HG03565 (cell line): ENCODE data around the gene NHEJ1.
"Not testable (repeated sequence)": the region's sequence is repeated elsewhere in the genome, so short reads cannot be mapped to it uniquely, and the experiment has no call there.

ENCODE experiments used
- ATAC-seq: cut with Tn5 transposase; IDR thresholded peaks from one replicate; pipeline ENCODE4 v1.9.1; 2021; ENCODE audit warnings: mild to moderate bottlenecking, moderate library complexity; ENCODE audit not compliant: unreplicated experiment

The NHEJ1 gene, protein sequence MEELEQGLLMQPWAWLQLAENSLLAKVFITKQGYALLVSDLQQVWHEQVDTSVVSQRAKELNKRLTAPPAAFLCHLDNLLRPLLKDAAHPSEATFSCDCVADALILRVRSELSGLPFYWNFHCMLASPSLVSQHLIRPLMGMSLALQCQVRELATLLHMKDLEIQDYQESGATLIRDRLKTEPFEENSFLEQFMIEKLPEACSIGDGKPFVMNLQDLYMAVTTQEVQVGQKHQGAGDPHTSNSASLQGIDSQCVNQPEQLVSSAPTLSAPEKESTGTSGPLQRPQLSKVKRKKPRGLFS

DNA sequence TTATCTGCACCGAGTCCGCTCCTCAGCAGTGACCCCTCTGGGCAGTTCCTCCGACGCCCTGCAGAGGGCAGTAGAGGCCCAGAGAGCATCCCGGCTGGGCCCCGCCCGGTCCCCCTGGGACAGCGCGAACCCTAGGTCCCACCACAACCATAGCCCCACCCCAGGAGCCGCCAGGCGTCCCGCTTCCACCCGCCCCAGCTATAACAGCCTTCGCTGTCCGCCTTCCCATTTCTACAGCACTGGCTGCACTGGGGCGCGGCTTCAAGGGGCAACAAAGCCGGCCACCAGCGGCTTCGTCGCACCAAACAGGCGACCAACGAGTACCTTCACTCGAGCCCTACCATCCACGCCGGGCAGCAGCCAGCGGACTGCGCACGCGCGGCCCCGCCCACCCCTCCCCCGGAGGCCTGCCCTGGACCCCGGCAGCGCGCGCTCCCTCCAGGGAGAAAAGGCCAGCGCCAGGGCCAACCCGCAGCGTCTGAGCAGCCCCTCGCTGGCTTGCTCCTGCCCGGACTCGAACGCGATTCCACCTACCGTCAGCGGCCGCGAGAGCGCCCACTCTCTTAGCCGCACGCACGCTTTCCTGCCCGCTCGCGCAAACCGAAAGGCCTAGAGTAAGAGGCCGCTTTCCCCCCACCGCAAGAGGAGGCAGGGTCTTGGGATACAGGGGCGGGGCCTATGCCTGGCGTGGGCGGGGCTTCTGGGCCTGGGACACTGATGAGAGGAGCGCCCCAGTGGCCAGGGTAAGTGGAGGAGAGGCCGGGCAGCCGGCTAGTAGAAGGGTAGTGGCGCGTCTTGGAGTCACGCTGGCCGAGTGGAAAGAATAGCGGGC is at the start of gene NHEJ1:
NHEJ1 (minus strand) TSS at position 630 of the 832 bp plus-strand sequence. CDS start 2,453 bp downstream, outside the sequence.
- ATAC-seq = peak; percentile 72

DNA sequence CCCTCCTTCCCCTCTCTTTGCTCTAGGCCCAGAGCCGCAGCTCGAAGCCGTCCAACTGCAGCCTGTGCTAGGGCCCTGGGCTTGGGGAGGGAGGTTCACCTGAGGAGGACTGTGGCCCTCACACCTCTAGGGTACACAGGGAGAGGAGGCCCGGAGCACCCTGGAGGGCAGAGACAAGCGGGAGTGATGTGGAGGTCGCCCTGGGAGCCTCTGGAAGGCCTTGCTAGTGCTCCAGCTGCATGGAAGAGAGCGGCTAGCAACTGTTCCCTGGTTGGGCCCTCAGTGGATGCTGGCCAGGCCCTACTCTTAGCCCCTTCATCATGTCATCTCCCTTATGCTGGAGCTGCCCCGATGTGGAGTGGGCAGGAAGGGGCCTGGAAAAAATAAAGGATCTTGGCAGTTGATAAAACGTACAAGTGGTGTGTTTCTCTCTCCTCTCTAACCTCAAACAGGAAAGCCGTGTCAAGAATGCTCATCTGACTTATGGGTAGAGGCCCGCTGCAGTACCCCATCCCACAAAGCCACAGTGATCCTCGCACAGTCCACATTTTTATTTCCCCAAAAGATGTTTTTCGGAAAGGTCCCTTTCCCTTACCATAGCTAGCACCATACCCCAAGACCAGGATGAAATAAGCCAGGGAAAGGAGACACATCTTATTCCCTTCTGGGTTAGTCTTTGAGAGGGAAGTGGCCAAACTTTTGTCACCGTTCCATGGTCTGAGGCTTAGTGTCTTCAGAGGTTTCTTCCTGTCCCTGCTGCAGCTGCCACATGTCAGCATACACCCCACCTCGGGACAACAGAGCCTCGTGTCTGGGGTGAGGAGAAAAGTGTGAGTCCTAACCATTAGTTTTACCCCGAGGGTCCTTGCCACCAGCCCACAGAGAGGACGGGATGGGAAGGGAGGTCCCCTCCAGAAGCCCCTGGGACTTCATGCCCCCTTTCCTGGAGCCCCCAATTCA is 48.9 kb upstream of the NHEJ1 start:
- no peak for ATAC-seq

DNA sequence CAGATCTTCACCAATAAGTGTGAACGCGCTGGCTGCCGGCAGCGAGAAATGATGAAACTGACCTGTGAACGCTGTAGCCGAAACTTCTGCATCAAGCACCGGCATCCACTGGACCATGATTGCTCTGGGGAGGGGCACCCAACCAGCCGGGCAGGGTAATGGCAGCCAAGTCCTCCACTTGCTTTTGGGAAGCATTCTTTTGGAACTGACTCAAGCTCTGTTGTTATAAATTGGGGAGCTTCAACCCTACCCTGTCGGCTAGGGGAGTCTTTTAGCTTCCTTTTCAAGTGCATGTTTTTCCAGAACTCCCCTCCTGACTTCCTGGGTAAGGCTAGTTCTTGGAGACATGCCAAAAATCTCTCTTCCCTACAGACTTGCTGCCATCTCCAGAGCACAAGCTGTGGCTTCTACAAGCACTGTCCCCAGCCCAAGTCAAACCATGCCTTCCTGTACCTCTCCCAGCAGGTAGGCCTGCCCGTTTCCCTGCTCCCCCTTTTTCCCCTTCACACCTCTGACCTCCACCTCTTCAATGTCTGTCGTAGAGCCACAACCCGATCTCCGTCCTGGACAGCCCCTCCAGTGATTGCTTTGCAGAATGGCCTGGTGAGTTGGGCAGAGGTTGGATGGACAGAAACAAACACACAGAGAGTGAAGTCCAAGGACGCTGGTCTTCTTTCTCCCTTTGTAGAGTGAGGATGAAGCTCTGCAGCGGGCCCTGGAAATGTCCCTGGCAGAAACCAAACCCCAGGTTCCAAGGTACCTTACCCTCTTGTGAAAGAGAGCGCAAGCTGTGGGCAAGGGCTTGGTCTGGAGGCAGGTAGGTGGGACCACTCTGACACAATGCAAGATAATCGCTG is 47.5 kb upstream of the NHEJ1 start:
- no peak for ATAC-seq

DNA sequence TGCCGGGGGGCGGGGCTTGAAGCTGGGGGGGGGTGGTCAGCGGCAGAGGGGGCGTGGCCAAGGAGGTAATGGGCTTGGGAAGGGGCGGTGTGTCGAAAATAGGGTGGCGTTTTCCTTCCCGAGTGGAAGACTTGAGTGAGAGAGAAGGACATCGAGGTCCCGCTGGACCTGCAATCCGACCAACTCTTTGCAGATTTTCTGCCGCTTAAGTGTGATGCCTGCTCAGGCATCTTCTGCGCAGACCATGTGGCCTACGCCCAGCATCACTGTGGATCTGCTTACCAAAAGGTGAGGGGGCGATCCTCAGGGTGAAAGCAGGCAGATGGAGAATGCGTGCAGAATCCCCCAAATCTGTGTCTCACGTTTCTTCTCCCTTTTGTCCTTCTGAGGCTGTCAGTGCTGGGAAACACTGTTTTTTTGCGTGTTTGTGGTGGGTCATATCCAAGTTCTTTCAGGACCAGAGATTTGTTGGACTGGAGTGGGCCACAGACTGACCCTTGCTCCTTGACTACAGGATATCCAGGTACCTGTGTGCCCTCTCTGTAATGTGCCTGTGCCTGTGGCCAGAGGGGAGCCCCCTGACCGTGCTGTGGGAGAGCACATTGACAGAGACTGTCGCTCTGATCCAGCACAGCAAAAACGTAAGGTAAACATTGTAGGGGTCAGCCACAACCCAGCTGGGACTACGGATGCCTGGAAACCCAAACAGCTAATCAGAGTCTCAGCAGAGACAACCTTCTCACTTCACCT is 46.7 kb upstream of the NHEJ1 start:
- no peak for ATAC-seq

DNA sequence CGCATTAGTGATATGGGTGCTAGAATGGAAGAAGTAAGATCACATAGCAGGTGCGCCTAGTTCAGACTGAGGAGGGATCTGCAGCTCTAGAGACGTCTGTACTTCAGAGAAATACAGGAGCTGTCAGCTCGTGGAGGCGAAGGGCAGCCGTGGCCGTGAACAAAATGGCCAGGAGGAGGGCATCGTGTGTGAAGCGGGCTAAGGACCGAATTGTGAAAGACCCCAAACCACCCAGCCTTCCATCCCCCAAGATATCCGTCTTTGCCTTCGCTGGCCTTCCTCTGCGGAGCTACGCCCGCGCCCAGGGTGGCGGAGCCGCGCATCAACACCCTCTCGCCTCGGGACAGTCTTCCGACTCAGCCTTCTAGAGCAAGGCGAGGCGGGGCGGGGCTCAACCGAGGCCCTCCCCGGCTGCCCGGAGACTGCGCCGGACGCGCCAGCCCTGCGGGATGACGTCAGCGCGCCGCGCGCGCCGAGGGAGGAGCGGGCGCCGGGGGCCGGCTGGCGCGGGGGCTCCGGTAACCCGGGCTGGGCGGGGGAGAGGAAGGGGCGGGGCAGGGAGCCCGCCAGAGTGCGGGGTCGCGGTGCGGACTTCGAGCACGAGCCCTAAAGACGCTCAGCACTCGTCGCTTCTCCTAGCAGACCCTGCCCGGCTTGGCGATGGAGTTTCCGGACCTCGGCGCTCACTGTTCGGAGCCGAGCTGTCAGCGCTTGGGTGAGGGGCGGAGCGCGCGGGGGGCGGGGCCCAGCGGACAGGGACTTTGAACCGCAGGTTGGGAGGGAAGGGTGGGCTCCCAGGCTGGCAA is 45.9 kb upstream of the NHEJ1 start, which contains the start of gene ZFAND2B:
ZFAND2B (plus strand) TSS at position 455 of the 806 bp plus-strand sequence; CDS start at position 661, 206 bp downstream.
- ATAC-seq = peak; percentile 95

DNA sequence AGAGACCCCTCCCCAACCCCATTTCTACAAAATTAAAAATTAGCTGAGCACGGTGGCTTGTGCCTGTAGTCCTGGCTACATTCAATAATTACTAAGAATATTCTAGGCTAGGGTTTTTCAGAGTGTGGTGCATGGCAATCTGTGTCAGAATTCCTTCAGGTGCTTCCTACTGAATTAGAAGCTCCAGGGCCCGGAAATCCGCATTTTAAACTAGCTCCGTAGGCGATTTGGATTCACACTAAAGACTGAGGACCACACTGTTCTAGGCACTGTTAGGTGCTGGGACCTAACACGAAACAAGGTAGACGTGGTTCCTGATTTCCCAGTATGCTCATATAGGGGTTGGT is 45.3 kb upstream of the NHEJ1 start:
- no peak for ATAC-seq

DNA sequence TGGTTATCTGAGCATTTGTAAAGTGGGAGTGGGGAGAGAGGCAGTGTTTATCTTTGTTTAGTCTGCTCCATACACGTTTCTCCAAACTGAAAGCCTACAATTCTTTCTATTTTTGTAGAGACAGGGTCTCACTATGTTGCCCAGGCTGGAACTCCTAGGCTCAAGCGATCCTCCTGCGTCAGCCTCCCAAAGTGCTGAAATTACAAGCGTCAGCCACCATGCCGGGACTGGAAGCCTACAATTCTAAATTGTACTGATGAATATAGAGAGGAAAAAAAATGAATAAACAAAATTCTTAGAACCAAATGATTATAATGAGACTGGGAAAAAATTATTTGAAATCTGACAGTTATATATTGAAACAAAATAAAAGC is 44.5 kb upstream of the NHEJ1 start:
- no peak for ATAC-seq

DNA sequence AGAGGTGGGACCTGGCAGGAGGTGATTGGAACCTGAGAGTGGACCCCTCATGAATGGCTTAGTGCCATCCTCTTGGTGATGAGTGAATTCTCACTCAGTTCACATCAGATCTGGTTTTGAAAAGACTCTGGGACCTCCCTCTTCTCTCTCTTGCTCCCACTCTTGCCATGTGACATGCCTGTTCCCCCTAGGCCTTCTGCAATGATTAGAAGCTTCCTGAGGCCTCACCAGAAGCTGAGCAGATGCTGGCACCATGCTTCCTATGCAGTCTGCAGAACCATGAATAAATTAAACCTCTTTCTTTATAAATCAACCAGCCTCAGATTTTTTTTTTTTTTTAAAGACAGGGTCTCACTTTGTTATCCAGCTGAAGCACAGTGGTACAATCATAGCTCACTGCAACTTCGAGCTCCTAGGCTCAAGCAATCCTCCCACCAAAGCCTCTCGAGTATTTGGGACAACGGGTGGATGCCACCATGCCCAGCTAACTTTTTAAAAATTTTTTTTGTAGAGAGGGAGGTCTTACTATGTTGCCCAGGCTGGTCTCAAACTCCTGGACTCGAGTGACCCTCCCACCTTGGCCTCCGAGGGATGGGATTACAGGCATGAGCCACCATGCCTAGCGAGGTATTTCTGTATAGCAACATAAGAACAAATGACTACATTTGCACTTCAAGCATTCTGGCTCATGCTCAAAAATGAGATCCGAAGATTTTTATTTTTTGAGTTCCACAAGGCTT is 44.0 kb upstream of the NHEJ1 start:
- no peak for ATAC-seq

DNA sequence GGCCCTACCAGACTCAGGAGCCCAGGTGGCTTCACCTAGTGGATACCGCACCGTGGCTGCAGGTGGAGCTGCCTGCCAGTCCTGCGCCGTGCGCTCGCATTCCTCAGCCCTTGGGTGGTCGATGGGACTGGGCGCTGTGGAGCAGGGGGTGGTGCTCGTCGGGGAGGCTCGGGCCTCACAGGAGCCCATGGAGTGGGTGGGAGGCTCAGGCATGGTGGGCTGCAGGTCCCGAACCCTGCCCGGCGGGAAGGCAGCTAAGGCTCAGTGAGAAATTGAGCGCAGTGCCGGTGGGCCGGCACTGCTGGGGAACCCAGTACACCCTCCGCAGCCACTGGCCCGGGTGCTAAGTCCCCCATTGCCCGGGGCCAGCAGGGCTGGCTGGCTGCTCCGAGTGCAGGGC is 40.7 kb upstream of the NHEJ1 start:
- not testable (repeated sequence) for ATAC-seq

DNA sequence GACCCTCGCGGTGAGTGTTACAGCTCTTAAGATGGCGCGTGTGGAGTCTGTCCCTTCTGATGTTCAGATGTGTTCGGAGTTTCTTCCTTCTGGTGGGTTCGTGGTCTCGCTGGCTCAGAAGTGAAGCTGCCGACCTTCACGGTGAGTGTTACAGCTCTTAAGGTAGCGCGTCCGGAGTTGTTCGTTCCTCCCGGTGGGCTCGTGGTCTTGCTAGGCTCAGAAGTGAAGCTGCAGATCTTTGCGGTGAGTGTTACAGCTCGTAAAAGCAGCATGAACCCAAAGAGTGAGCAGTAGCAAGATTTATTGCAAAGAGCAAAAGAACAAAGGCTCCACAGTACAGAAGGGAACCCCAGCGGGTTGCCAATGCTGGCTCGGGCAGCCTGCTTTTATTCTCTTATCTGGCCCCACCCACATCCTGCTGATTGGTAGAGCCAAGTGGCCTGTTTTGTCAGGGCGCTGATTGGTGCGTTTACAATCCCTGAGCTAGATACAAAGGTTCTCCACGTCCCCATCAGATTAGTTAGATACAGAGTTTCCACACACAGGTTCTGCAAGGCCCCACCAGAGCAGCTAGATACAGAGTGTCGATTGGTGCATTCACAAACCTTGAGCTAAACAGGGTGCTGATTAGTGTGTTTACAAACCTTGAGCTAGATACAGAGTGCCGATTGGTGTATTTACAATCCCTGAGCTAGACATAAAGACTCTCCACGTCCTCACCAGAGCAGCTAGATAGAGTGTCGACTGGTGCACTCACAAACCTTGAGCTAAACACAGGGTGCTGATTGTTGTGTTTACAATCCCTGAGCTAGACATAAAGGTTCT is 40.1 kb upstream of the NHEJ1 start:
- ATAC-seq = not testable (repeated sequence)

DNA sequence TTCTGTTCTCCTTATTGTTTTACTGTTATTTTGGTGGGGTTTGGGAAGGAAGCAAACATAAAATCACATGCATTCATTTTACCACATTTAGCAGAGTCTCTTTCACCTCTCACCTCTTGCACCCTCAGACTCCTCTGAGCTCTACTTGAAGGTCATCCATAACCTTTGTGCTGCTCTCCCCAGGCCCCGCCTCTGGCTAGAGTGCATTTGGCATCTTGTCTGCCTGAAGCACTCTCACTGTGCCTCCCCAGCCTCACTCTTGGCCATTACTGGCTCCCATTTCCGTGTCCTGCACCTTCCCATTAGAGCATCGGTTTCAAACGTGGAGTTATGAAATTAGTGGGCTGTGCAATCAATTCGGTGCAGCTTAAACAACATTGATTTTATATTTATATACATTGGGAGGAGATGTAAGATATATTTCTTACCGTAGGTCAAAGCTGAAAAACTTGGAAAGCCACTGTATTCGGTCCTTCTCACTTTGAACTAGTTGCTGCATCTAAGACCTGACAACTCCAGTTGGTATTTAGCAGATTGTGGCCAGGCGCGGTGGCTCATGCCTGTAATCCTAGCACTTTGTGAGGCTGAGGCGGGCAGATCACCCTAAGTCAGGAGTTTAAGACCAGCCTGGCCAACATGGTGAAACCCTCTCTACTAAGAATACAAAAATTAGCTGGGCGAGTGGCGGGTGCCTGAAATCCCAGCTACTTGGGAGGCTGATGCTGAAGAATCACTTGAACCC is 39.0 kb upstream of the NHEJ1 start:
- ATAC-seq = no peak

DNA sequence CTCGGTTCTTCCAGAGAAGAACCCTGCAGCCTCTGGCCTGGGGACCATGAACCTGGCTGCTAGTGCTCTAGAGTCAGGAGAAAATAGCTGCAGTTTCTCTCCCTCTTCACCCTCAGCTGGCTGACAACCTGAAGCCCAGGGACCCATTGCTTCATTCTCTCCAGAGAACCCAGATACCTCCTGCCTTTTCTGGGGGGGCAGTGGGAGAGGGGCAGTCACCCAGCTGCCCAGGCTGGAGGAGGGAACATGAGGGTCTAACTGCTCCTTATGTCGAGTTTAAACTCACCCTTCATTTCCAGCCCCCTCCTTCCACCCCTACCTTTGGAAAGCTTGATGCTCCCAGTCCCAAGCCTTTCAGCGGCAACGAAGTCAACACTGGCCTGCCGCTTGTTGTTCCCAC is 38.4 kb upstream of the NHEJ1 start:
- ATAC-seq = no peak

DNA sequence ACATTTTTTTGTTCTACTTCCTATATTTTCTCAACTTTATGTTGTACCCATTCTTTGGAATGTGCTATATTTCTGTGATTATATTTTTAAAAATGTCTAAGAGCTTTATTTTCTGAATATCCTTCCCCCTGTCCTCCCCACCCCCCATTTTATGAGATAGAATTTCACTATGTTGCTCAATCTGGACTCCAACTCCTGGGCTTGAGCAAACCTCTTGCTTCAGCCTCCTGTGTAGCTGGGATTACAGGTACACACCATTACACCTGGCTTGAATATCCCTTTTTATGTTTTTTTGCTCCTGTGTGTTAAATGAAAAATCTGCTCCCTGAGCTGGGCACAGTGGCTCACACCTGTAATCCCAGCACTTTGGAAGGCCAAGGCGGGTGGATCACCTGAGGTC is 36.8 kb upstream of the NHEJ1 start:
- ATAC-seq = no peak

DNA sequence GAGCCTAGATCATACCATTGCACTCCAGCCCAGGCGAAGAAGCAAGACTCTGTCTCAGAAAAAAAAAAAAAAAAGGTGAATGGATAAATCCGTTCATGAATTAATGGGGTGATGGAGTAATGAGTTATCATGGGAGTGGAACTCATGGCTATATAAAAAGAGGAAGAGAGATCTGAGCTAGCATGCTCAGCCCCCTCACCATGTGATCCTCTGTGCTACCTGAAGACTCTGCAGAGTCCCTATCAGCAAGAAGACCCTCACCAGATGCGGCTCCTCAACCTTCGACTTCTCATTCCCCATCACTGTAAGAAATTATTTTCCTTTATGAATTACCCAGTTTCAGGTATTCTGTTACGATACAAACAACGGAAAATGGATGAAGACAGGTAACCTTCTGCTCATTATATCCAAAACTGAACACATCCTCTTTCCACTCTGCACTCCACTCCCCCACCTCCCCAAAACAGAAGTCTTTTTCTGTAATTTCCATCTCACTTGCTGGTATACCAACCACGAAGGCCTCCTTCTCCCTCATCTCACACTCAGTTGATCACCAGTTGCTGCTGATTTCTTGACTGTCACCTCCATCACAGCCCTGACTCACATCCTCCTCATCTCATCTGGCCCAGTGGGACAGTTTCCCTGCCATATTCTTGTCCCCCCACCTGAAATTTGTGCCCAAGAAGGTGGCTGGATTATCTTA is 26.3 kb upstream of the NHEJ1 start:
- no peak for ATAC-seq

DNA sequence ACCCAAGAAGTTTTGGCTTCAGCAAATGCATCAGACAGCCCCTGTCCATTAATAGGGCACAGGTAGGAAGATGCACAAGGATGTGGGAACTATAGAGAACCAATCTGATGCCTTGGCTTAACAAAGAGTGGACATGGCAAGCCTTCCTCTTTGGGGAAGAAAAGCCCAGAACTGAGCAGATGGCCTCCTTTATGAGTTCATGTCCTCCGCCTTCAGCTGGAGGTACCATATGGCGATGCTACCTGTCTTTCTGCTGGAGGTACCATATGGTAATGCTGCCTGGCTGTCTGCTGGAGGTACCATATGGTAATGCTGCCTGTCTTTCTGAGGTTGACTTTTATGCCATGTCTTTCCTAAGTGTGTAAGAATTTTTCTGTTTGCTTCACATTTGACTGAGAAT is 23.5 kb upstream of the NHEJ1 start:
- ATAC-seq = no peak
